Measurements from ENCODE around the gene RAF1. TPM values are rescaled to one million over a fixed set of nuclear protein-coding genes. Genes with fewer than 3 reads are reported as not detected.

RAF1 gene
- polyA plus RNA-seq, 2 of the 4 experiments (the other 2 are of a cell fraction) = 56.2 to 94.6 TPM

DNA sequence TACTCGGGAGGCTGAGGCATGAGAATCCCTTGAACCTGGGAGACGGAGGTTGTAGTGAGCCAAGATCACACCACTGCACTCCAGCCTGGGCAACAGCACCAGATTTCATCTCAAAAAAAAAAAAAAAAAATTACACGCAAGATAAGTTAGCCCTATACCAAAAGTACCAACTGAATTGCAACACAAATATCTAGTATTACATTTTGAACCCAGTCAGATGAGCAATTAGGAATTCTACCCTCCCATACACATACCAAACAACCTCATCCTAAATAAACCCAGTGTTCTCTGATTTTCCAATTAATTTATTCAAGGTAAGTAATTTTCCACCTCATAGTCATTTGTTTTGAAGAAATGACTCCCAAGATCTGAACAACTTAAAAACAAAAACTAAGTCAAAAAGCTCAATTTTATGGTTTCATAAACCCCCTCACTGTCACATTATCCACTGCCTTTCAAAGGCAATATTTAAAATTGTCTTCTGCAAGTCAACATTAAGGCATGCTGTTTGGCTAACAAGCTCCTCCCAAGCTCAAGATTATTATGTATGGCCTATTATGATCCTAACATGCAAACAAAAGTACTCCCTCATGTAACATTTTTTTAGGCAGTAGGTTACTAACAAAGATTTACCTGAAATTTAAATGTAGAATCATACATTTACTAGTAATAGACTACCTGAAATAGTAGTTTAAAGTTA lies 4.5 kb downstream of the RAF1 start:
- H3K27ac ChIP-seq = no peak overlapping the region

DNA sequence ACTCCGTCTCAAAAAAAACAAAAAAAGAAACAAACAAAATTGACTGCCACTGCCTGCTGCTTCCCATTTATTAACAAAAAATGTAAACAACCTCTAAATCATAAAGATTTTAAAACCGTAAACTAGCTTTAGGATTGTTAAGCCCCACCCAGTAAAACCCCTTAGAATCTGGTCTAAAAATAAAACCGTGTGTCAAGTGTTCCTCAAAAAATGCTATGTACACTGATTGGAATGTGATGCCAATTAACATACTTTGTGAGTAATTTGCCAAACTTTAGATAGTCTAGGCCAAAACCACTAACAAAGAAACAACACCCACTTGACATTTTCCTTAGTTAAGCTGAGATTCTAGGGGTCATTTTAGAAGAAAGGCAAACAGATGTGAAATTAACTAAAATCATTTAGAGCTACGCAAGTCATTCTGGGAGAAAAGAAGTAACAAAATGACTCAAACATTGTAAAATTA lies 5.3 kb downstream of the RAF1 start:
- ATAC-seq (no peak), DNase-seq (ENCODE audit: low read depth in 1 of 2, low spot score in 1 of 2) (no peak), FAIRE-seq (no peak)
- POLR2A ChIA-PET = no interaction called here
- Histone ChIP-seq H3K27ac (no peak overlapping the region), H3K9me3 (no peaks in the 10 kb centered on the region), H3K4me3 (no peak overlapping the region), H3K4me1 (peaks cover 22% of the 10 kb centered on the region; the same call in 2 of the 3 replicates), H3K4me2 (no peak overlapping the region)
- 80% methylated on average over 4 of the region's 4 CpGs for WGBS (ENCODE audit: missing lambda C conversion rate)
- no peak for TF ChIP-seq TFCP2L1 (CRISPR knock-in tag; IDR thresholded peaks at IDR 0.05)
- no peak for TF ChIP-seq TP53 (CRISPR knock-in tag; IDR thresholded peaks at IDR 0.05)
- no peak for TF ChIP-seq NPAS2 (CRISPR knock-in tag; IDR thresholded peaks at IDR 0.05; ENCODE audit: borderline replicate concordance)
- no peak for TF ChIP-seq HOXB13 (CRISPR knock-in tag; IDR thresholded peaks at IDR 0.05; ENCODE audit: low read depth)
- no peak for TF ChIP-seq ZNF302 (CRISPR knock-in tag; IDR thresholded peaks at IDR 0.05)
- no peak for TF ChIP-seq NR3C1 (IDR thresholded peaks at IDR 0.05)
- no peak for TF ChIP-seq ZSCAN20 (CRISPR knock-in tag; IDR thresholded peaks at IDR 0.05)
- no peak for TF ChIP-seq NFE2L2 (conservative IDR thresholded peaks at IDR 0.05; ENCODE audit: low read length)
- TF ChIP-seq FOSB (CRISPR knock-in tag; IDR thresholded peaks at IDR 0.05) = no peak
- no peak for TF ChIP-seq MYC (IDR thresholded peaks at IDR 0.05; ENCODE audit: borderline replicate concordance, low read length)
- TF ChIP-seq EP300 (IDR thresholded peaks at IDR 0.05) = no peak
- TF ChIP-seq GATA3 (IDR thresholded peaks at IDR 0.05; ENCODE audit: borderline replicate concordance) = no peak
- no peak for TF ChIP-seq MAZ (IDR thresholded peaks at IDR 0.05; ENCODE audit: borderline replicate concordance, low read depth, low read length)
- TF ChIP-seq CEBPB (IDR thresholded peaks at IDR 0.05) = no peak
- CTCF ChIA-PET = no interaction called here

More for the DNA sequence above, 4.5 kb downstream of the RAF1 start:
- no peak overlapping the region for H3K4me3 ChIP-seq
- FAIRE-seq = no peak
- WGBS (ENCODE audit: missing lambda C conversion rate) = 92% methylated on average over 3 of the region's 3 CpGs
- no peak for ATAC-seq
- POLR2A ChIA-PET = no interaction called here
- H3K4me2 ChIP-seq = peak overlapping the region; percentile 16; the same call in 1 of the 3 replicates
- no peaks in the 10 kb centered on the region for H3K9me3 ChIP-seq
- TF ChIP-seq POLR2A (IDR thresholded peaks at IDR 0.05; ENCODE audit: low read length) (no peak), EHMT2 (IDR thresholded peaks at IDR 0.05; ENCODE audit: low read depth) (no peak), ZSCAN20 (CRISPR knock-in tag; IDR thresholded peaks at IDR 0.05) (no peak), FOSB (CRISPR knock-in tag; IDR thresholded peaks at IDR 0.05) (no peak), SREBF2 (IDR thresholded peaks at IDR 0.05) (no peak), ZNF302 (CRISPR knock-in tag; IDR thresholded peaks at IDR 0.05) (no peak), HOXA7 (CRISPR knock-in tag; IDR thresholded peaks at IDR 0.05) (no peak), TP53 (CRISPR knock-in tag; IDR thresholded peaks at IDR 0.05) (no peak), PHF8 (IDR thresholded peaks at IDR 0.05; ENCODE audit: borderline replicate concordance, low read depth) (no peak), CBX2 (IDR thresholded peaks at IDR 0.05; ENCODE audit: borderline replicate concordance, low read depth) (no peak), JUN (IDR thresholded peaks at IDR 0.05) (no peak), CHD4 (IDR thresholded peaks at IDR 0.05; ENCODE audit: borderline replicate concordance) (no peak), RARB (CRISPR knock-in tag; IDR thresholded peaks at IDR 0.05) (no peak)
- TF ChIP-seq, protein P1, sequence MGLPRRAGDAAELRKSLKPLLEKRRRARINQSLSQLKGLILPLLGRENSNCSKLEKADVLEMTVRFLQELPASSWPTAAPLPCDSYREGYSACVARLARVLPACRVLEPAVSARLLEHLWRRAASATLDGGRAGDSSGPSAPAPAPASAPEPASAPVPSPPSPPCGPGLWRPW (IDR thresholded peaks at IDR 0.05) = no peak
- CTCF ChIA-PET = interaction anchor here (0.7 to 0.8 kb wide), 2 partner anchors 8 to 60 kb away, joined by 3 read pairs; no protein-coding TSS in a partner anchor
- DNase-seq (ENCODE audit: low read depth in 1 of 2, low spot score in 1 of 2) = no peak
- peaks cover 22% of the 10 kb centered on the region; the same call in 2 of the 3 replicates for H3K4me1 ChIP-seq

DNA sequence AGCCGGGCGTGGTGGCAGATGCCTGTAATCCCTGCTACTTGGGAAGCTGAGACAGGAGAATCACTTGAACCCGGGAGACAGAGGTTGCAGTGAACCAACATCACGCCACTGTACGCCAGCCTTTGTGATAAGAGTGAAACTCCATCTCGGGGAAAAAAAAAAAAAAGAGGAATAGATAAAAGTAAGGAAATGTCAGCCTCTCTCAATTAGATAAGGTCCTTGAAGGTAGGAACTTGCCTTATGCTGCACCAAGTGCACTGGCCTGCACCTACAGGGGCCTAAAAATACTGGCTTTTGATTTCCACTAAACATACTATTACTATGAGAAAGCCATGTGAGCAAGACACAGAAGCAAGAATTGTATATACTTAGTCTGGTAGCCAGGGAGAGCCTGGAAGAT lies 7.1 kb downstream of the RAF1 start:
- CTCF ChIA-PET = no interaction called here
- ATAC-seq = no peak
- Histone ChIP-seq H3K4me3 (no peak overlapping the region), H3K4me1 (peaks cover 19% of the 10 kb centered on the region; the same call in 2 of the 3 replicates), H3K27ac (no peak overlapping the region), H3K4me2 (no peak overlapping the region), H3K9me3 (no peaks in the 10 kb centered on the region)
- DNase-seq (ENCODE audit: low read depth in 1 of 2, low spot score in 1 of 2) = no peak
- no peak for FAIRE-seq
- POLR2A ChIA-PET = no interaction called here
- WGBS (ENCODE audit: missing lambda C conversion rate) = 98% methylated on average over 6 of the region's 6 CpGs
- TF ChIP-seq FOXS1 (CRISPR knock-in tag; IDR thresholded peaks at IDR 0.05) (no peak), BHLHE40 (IDR thresholded peaks at IDR 0.05; ENCODE audit: low read depth, low read length) (no peak), CBX2 (IDR thresholded peaks at IDR 0.05; ENCODE audit: borderline replicate concordance, low read depth) (no peak), NPAS2 (CRISPR knock-in tag; IDR thresholded peaks at IDR 0.05; ENCODE audit: borderline replicate concordance) (no peak), RAD21 (conservative IDR thresholded peaks at IDR 0.05 in 1 of 2, IDR thresholded peaks at IDR 0.05 in 1 of 2) (no peak)
- TF ChIP-seq, protein P2, sequence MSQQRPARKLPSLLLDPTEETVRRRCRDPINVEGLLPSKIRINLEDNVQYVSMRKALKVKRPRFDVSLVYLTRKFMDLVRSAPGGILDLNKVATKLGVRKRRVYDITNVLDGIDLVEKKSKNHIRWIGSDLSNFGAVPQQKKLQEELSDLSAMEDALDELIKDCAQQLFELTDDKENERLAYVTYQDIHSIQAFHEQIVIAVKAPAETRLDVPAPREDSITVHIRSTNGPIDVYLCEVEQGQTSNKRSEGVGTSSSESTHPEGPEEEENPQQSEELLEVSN (IDR thresholded peaks at IDR 0.05; ENCODE audit: borderline replicate concordance, low read depth) = no peak
- TF ChIP-seq, protein P3, sequence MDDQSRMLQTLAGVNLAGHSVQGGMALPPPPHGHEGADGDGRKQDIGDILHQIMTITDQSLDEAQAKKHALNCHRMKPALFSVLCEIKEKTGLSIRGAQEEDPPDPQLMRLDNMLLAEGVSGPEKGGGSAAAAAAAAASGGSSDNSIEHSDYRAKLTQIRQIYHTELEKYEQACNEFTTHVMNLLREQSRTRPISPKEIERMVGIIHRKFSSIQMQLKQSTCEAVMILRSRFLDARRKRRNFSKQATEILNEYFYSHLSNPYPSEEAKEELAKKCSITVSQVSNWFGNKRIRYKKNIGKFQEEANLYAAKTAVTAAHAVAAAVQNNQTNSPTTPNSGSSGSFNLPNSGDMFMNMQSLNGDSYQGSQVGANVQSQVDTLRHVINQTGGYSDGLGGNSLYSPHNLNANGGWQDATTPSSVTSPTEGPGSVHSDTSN (IDR thresholded peaks at IDR 0.05) = no peak
- TF ChIP-seq, protein P4, sequence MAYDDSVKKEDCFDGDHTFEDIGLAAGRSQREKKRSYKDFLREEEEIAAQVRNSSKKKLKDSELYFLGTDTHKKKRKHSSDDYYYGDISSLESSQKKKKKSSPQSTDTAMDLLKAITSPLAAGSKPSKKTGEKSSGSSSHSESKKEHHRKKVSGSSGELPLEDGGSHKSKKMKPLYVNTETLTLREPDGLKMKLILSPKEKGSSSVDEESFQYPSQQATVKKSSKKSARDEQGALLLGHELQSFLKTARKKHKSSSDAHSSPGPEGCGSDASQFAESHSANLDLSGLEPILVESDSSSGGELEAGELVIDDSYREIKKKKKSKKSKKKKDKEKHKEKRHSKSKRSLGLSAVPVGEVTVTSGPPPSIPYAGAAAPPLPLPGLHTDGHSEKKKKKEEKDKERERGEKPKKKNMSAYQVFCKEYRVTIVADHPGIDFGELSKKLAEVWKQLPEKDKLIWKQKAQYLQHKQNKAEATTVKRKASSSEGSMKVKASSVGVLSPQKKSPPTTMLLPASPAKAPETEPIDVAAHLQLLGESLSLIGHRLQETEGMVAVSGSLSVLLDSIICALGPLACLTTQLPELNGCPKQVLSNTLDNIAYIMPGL (CRISPR knock-in tag; IDR thresholded peaks at IDR 0.05; ENCODE audit: borderline replicate concordance) = no peak
- TF ChIP-seq, protein P5, sequence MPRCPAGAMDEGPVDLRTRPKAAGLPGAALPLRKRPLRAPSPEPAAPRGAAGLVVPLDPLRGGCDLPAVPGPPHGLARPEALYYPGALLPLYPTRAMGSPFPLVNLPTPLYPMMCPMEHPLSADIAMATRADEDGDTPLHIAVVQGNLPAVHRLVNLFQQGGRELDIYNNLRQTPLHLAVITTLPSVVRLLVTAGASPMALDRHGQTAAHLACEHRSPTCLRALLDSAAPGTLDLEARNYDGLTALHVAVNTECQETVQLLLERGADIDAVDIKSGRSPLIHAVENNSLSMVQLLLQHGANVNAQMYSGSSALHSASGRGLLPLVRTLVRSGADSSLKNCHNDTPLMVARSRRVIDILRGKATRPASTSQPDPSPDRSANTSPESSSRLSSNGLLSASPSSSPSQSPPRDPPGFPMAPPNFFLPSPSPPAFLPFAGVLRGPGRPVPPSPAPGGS (IDR thresholded peaks at IDR 0.05) = no peak

Measured in A549 (cell line).